ENCODE measurements around the gene TBL1X.

The TBL1X gene

GRCh38 chrX:9635368-9635767, 170.5 kb downstream of the TBL1X start:
- no peak overlapping the region for H4K8ac ChIP-seq (ENCODE audit: low read depth, low read length)
- no peak overlapping the region for H2BK120ac ChIP-seq (ENCODE audit: low read depth, low read length)
- no peak for DNase-seq (ENCODE audit: low spot score)
- no peak overlapping the region for H2BK15ac ChIP-seq (ENCODE audit: low read length)
- H3K4ac ChIP-seq (ENCODE audit: low read length) = no peak overlapping the region
- H3K14ac ChIP-seq (ENCODE audit: low read length) = no peak overlapping the region
- no peak overlapping the region for H4K91ac ChIP-seq (ENCODE audit: low read depth, low read length, poor library complexity)
- no peaks in the 10 kb centered on the region for H3K27me3 ChIP-seq (ENCODE audit: control insufficient read depth in 3 of 3, insufficient read depth in 3 of 3, low read depth in 1 of 3, low read length in 3 of 3)
- no peak overlapping the region for H2AFZ ChIP-seq (ENCODE audit: low read length)
- H3K9me3 ChIP-seq (replicated peaks in 1 of 2; ENCODE audit: control insufficient read depth in 2 of 2, insufficient read depth in 1 of 2, low read depth in 1 of 2, low read length in 2 of 2) = no peaks in the 10 kb centered on the region
- no peaks in the 10 kb centered on the region for H3K36me3 ChIP-seq (replicated peaks in 1 of 2; ENCODE audit: control insufficient read depth in 2 of 2, insufficient read depth in 2 of 2, low read length in 2 of 2)
- no peak overlapping the region for H3K4me3 ChIP-seq (ENCODE audit: low read length in 2 of 2)
- H3K23ac ChIP-seq (ENCODE audit: low read depth, low read length, poor library complexity) = no peak overlapping the region
- H2AK5ac ChIP-seq (ENCODE audit: low read depth, low read length) = no peak overlapping the region
- H3K9ac ChIP-seq (ENCODE audit: low read depth, low read length, poor library complexity) = no peak overlapping the region
- H2BK12ac ChIP-seq (ENCODE audit: low read length) = no peak overlapping the region
- H3K27ac ChIP-seq (replicated peaks; ENCODE audit: low read length) = no peak overlapping the region
- H2BK5ac ChIP-seq (ENCODE audit: low read length) = no peak overlapping the region
- peaks cover 0 to 2% of the 10 kb centered on the region in 2 donors for H3K4me1 ChIP-seq (ENCODE audit: control insufficient read depth in 2 of 2, insufficient read depth in 1 of 2, low read depth in 1 of 2, low read length in 2 of 2)
- H3K79me1 ChIP-seq (ENCODE audit: low read depth, low read length) = peaks cover 10% of the 10 kb centered on the region
- H3K4me2 ChIP-seq (ENCODE audit: insufficient read depth, low read length, poor library complexity, severe bottlenecking) = no peak overlapping the region
- no peak overlapping the region for H3K18ac ChIP-seq (ENCODE audit: low read length)
- no CpG with 5 or more reads among the region's 4 CpGs for WGBS, 2 donors (ENCODE audit: extremely low coverage in 2 of 2, insufficient read length in 2 of 2, insufficient replicate concordance in 1 of 2)

- no peaks in the 10 kb centered on the region for H3K36me3 ChIP-seq (replicated peaks in 1 of 2; ENCODE audit: control insufficient read depth in 2 of 2, insufficient read depth in 2 of 2, low read length in 2 of 2)
- H3K79me1 ChIP-seq (ENCODE audit: low read depth, low read length) = peaks cover 10% of the 10 kb centered on the region
- H2BK12ac ChIP-seq (ENCODE audit: low read length) = no peak overlapping the region
- no peak overlapping the region for H3K4me2 ChIP-seq (ENCODE audit: insufficient read depth, low read length, poor library complexity, severe bottlenecking)
- H3K23ac ChIP-seq (ENCODE audit: low read depth, low read length, poor library complexity) = no peak overlapping the region
- H4K8ac ChIP-seq (ENCODE audit: low read depth, low read length) = no peak overlapping the region
- no peaks in the 10 kb centered on the region for H3K27me3 ChIP-seq (ENCODE audit: control insufficient read depth in 3 of 3, insufficient read depth in 3 of 3, low read depth in 1 of 3, low read length in 3 of 3)
- WGBS, 2 donors (ENCODE audit: extremely low coverage in 2 of 2, insufficient read length in 2 of 2, insufficient replicate concordance in 1 of 2) = no CpG with 5 or more reads among the region's 4 CpGs
- H2BK5ac ChIP-seq (ENCODE audit: low read length) = no peak overlapping the region
- no peak overlapping the region for H2AK5ac ChIP-seq (ENCODE audit: low read depth, low read length)
- H3K27ac ChIP-seq (replicated peaks; ENCODE audit: low read length) = no peak overlapping the region
- no peak overlapping the region for H3K4ac ChIP-seq (ENCODE audit: low read length)
- no peak overlapping the region for H3K14ac ChIP-seq (ENCODE audit: low read length)
- no peak overlapping the region for H3K18ac ChIP-seq (ENCODE audit: low read length)
- H2BK120ac ChIP-seq (ENCODE audit: low read depth, low read length) = no peak overlapping the region
- no peak for DNase-seq (ENCODE audit: low spot score)
- no peak overlapping the region for H3K9ac ChIP-seq (ENCODE audit: low read depth, low read length, poor library complexity)
- H4K91ac ChIP-seq (ENCODE audit: low read depth, low read length, poor library complexity) = no peak overlapping the region
- H3K4me1 ChIP-seq (ENCODE audit: control insufficient read depth in 2 of 2, insufficient read depth in 1 of 2, low read depth in 1 of 2, low read length in 2 of 2) = peaks cover 0 to 2% of the 10 kb centered on the region in 2 donors
- no peak overlapping the region for H2BK15ac ChIP-seq (ENCODE audit: low read length)
- no peak overlapping the region for H3K4me3 ChIP-seq (ENCODE audit: low read length in 2 of 2)
- H3K9me3 ChIP-seq (replicated peaks in 1 of 2; ENCODE audit: control insufficient read depth in 2 of 2, insufficient read depth in 1 of 2, low read depth in 1 of 2, low read length in 2 of 2) = no peaks in the 10 kb centered on the region
- no peak overlapping the region for H2AFZ ChIP-seq (ENCODE audit: low read length)
Measured at GRCh38 chrX:9635803-9636202, 170.9 kb downstream of the TBL1X start.

GRCh38 chrX:9638871-9639270, 174.0 kb downstream of the TBL1X start:
- Histone ChIP-seq H3K4me1 (ENCODE audit: control insufficient read depth in 2 of 2, insufficient read depth in 1 of 2, low read depth in 1 of 2, low read length in 2 of 2) (peaks cover 0 to 2% of the 10 kb centered on the region in 2 donors), H3K18ac (ENCODE audit: low read length) (no peak overlapping the region), H3K27ac (replicated peaks; ENCODE audit: low read length) (no peak overlapping the region), H3K4ac (ENCODE audit: low read length) (no peak overlapping the region), H3K79me1 (ENCODE audit: low read depth, low read length) (peaks cover 5% of the 10 kb centered on the region), H2BK15ac (ENCODE audit: low read length) (no peak overlapping the region), H2BK5ac (ENCODE audit: low read length) (no peak overlapping the region), H3K9me3 (replicated peaks in 1 of 2; ENCODE audit: control insufficient read depth in 2 of 2, insufficient read depth in 1 of 2, low read depth in 1 of 2, low read length in 2 of 2) (no peaks in the 10 kb centered on the region), H4K8ac (ENCODE audit: low read depth, low read length) (no peak overlapping the region), H2BK12ac (ENCODE audit: low read length) (no peak overlapping the region), H3K27me3 (ENCODE audit: control insufficient read depth in 3 of 3, insufficient read depth in 3 of 3, low read depth in 1 of 3, low read length in 3 of 3) (no peaks in the 10 kb centered on the region), H3K14ac (ENCODE audit: low read length) (no peak overlapping the region), H3K23ac (ENCODE audit: low read depth, low read length, poor library complexity) (no peak overlapping the region), H3K4me3 (ENCODE audit: low read length in 2 of 2) (no peak overlapping the region), H3K4me2 (ENCODE audit: insufficient read depth, low read length, poor library complexity, severe bottlenecking) (no peak overlapping the region), H2AFZ (ENCODE audit: low read length) (no peak overlapping the region), H2BK120ac (ENCODE audit: low read depth, low read length) (no peak overlapping the region), H2AK5ac (ENCODE audit: low read depth, low read length) (no peak overlapping the region), H4K91ac (ENCODE audit: low read depth, low read length, poor library complexity) (no peak overlapping the region), H3K36me3 (replicated peaks in 1 of 2; ENCODE audit: control insufficient read depth in 2 of 2, insufficient read depth in 2 of 2, low read length in 2 of 2) (no peaks in the 10 kb centered on the region), H3K9ac (ENCODE audit: low read depth, low read length, poor library complexity) (no peak overlapping the region)
- DNase-seq (ENCODE audit: low spot score) = no peak

- Histone ChIP-seq H3K4ac (ENCODE audit: low read length) (no peak overlapping the region), H3K9ac (ENCODE audit: low read depth, low read length, poor library complexity) (no peak overlapping the region), H3K4me3 (ENCODE audit: low read length in 2 of 2) (no peak overlapping the region), H3K9me3 (replicated peaks in 1 of 2; ENCODE audit: control insufficient read depth in 2 of 2, insufficient read depth in 1 of 2, low read depth in 1 of 2, low read length in 2 of 2) (no peaks in the 10 kb centered on the region), H3K18ac (ENCODE audit: low read length) (no peak overlapping the region), H2BK5ac (ENCODE audit: low read length) (no peak overlapping the region), H4K91ac (ENCODE audit: low read depth, low read length, poor library complexity) (no peak overlapping the region), H3K23ac (ENCODE audit: low read depth, low read length, poor library complexity) (no peak overlapping the region), H3K27me3 (ENCODE audit: control insufficient read depth in 3 of 3, insufficient read depth in 3 of 3, low read depth in 1 of 3, low read length in 3 of 3) (no peaks in the 10 kb centered on the region), H3K4me1 (ENCODE audit: control insufficient read depth in 2 of 2, insufficient read depth in 1 of 2, low read depth in 1 of 2, low read length in 2 of 2) (no peaks in the 10 kb centered on the region), H3K14ac (ENCODE audit: low read length) (no peak overlapping the region), H2BK120ac (ENCODE audit: low read depth, low read length) (no peak overlapping the region), H2AFZ (ENCODE audit: low read length) (no peak overlapping the region), H3K36me3 (replicated peaks in 1 of 2; ENCODE audit: control insufficient read depth in 2 of 2, insufficient read depth in 2 of 2, low read length in 2 of 2) (no peaks in the 10 kb centered on the region), H3K79me1 (ENCODE audit: low read depth, low read length) (no peaks in the 10 kb centered on the region), H3K27ac (replicated peaks; ENCODE audit: low read length) (no peak overlapping the region), H3K4me2 (ENCODE audit: insufficient read depth, low read length, poor library complexity, severe bottlenecking) (no peak overlapping the region), H2AK5ac (ENCODE audit: low read depth, low read length) (no peak overlapping the region), H2BK12ac (ENCODE audit: low read length) (no peak overlapping the region), H4K8ac (ENCODE audit: low read depth, low read length) (no peak overlapping the region), H2BK15ac (ENCODE audit: low read length) (no peak overlapping the region)
- WGBS, 2 donors (ENCODE audit: extremely low coverage in 2 of 2, insufficient read length in 2 of 2, insufficient replicate concordance in 1 of 2) = no CpG with 5 or more reads among the region's 14 CpGs
- DNase-seq (ENCODE audit: low spot score) = no peak
Measured at GRCh38 chrX:9642270-9642995, 177.6 kb downstream of the TBL1X start.

All from neuronal stem cell (in vitro differentiated cells).